CD4-positive, alpha-beta T cell treated with Interleukin-21 for 1 hour (primary cell): ENCODE results near the gene GOLT1B.
"Not testable (repeated sequence)": the region's sequence is repeated elsewhere in the genome, so short reads cannot be mapped to it uniquely, and the experiment has no call there.

Experiments used
- DNase-seq: peaks from one replicate; pipeline ENCODE4 v3.0.0-alpha.2; 2020

Gene GOLT1B, protein sequence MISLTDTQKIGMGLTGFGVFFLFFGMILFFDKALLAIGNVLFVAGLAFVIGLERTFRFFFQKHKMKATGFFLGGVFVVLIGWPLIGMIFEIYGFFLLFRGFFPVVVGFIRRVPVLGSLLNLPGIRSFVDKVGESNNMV

DNA sequence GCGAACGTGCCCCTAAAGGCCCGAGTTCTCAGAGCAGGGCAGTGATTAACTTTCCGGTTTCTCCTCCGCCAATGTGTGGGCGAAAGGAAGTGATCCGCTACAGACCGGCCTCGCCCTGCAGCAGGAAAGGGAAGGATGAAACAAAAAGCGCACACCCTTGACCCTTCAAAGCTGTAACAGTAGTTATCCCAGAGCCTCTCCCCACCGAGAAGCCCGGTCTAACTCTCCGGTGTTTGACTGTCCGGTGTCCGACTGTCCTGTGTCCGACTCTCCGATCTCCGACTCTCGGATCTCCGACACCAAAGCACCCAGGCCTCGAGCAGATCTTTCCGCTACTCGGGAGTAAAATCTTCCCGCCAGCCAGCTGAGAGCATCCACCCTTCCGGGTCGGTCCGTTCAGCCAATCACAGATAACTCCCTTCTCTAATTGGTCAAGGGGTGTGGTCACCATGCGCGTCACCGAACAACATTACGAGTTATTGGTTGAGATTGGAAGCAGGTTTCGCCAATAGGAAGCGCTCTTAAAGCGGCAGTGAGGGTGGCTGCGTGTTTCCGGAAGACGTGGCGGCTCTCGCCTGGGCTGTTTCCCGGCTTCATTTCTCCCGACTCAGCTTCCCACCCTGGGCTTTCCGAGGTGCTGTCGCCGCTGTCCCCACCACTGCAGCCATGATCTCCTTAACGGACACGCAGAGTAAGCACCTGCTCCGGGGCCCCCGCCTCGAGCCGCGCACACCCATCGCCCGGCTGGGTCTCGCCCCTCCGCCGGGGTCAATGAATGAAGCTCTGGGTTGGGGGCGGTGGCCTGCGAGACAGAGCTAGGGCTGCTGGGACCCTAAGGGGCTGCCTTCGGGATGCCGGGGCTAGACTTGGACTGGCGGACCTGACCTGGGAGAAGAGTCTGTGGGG is at the start of gene GOLT1B, which contains the start of gene RECQL:
Gene GOLT1B (plus strand): TSS at position 532 of the 906 bp plus-strand sequence. CDS start 135 bp downstream, at position 667.
Gene RECQL (minus strand): TSS at position 378 of the 906 bp plus-strand sequence. CDS start 2,065 bp downstream, outside the sequence.
- DNase-seq = peak; percentile 96

DNA sequence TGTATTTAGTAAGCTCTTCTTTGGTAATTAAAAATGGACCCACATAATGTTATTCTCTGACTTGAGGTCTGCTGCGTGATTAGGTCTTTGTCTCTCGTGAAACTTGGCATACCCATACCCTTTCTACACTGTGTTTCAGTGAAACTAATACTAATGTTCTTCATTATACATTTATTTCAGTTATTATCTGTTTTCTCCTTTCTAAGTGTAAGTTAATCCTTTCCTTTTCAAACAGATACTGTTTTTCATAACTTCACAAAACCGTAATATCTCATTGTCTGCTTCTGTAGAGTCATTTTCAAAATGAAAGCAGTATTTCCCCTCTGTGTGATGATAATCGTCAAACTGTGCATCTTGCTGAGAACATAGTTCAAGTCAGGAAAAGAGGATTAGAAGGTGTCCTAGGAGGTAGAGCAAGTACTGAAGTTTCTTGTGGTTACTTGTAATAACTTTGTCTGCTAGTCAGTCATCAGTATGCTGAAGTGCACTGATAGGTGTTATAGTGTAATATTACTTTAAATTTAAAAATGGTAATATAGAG is 48.2 kb upstream of the GOLT1B start:
- peak; percentile 45 for DNase-seq

DNA sequence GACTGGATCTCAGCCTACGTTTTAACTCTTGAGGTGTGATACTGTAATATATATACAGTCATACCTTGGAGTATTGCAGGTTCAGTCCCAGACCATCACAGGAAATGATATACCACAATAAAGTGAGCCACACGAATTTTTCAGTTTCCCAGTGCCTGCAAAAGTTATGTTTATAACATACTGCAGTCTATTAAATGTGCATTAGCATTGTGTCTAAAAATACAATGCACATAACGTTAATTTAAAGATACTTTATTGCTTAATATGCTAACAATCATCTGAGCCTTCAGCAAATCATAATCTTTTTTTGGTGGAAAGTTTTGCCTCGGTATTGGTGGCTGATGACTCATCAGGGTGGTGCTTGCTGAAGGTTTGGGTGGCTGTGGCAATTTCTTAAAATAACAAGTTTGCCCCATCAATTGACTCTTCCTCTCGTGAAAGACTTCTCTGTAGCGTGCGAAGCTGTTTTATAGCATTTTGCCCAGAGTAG is 45.3 kb upstream of the GOLT1B start:
- DNase-seq = peak; percentile 70

DNA sequence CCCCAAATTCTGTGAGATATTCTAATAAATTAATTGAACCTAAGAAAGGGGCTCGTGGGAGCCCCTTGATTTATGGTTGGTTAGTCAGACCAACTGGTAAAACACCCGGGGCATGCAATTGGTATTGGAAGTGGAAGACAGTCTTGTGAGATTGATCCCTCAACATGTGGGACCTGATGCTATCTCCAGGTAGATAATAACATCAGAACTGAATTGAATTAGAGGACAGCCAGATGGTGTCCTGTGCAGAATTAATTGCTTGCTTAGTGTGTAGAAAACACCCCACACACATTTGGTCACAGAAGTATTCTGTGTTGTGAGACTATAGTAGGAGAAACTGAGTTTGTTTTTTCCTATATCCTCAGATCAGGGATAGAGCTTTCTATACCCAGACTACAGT is 42.1 kb upstream of the GOLT1B start:
- no peak for DNase-seq

DNA sequence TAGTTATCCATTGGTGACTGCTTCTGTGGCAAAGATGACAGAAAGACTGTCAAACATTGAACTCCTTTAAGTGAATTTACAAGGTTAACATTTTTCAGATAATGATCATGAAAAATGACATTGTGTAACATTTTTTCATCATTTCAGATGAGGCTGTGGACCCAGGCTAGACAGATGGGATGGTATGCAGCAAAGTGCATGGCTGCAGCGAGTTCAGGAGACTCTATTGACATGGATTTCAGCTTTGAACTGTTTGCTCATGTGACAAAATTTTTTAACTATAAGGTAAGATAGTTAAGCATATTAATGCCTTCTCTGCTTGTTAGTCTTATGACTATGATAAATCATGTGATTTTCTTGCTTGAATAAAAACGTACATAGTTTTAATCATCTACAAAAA is 34.3 kb upstream of the GOLT1B start:
- not testable (repeated sequence) for DNase-seq

DNA sequence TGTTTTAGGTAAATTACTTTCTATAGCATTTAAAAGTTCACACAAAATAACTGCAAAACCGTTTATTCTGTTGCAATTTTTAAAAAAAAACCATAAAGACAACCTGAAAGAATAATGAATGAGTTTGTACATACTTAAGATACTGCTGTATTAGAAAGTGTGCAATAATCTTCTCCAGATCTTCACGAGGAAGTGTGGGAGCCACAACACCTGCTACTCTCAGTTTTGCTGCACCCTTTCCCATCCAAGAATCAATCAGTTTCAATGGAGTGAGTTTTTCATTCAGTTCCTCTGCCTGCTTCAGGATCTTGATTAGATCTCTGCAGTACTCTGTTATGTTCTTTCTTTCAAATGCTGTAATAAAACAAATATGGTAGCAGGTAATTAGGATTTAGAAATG is 30.3 kb upstream of the GOLT1B start:
- no peak for DNase-seq

DNA sequence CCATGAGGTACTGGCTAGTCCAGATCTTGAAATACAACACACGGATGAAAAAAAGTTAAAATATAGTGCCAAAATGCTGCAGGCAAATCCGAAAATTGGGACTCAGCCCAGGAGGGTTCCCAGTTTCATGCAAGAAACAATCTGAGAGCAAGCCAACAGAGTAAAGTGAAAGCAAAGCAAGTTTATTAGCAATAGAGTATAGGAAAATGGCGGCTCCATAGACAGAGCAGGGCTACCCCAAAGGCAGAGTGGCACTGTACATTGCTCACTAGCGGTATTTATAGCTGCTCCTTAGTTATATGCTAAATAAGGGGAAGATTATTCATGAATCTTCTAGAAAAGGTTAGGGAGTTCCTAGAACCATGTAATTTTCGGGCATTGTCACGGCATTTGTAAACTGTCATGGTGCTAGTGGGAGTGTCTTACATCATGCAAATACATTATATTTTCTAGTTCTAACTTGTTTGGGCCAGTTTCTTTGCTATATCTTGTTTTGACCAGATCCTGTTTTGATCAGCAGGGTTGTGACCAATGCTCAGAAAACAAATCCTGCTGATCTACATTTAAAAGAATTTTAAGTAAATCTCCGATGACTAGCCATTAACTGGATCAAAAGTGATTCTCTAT is 29.3 kb upstream of the GOLT1B start:
- DNase-seq = no peak

DNA sequence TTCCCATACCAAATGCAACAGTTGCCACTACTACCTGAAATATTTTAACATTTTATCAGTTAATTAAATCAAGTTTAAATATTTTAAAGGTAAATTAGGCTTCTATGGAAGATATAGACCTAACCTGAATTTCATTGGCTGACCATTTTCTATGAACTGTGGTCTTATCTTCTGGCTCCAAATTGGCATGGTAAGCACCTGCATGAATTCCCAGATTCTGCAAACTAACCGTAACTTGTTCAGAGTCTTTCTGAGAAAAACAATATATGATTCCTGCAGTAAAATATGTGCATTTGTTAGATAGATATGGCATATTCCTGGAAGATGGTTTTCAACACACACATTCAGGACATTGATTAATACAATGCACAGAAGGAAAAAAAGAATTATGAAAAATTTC is 26.0 kb upstream of the GOLT1B start:
- DNase-seq = no peak

DNA sequence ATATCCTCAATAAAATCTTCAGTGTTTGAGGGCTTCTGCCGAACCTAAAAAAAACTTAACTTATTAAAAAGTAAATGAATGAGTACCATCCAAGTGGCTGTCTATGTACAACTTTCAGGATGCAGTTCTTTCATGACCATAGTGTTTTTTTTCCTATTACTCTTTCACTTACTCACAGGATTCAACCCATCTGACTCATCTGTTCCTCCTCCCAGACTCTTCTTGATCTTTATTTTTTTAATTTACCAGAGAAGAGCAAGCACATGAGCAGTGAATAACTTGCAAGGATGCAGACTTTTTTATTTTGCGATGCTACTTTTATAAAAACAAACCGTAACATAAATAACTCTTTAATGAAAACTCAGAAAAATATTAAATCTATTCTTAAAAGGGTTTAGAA is 24.6 kb upstream of the GOLT1B start:
- DNase-seq = no peak

DNA sequence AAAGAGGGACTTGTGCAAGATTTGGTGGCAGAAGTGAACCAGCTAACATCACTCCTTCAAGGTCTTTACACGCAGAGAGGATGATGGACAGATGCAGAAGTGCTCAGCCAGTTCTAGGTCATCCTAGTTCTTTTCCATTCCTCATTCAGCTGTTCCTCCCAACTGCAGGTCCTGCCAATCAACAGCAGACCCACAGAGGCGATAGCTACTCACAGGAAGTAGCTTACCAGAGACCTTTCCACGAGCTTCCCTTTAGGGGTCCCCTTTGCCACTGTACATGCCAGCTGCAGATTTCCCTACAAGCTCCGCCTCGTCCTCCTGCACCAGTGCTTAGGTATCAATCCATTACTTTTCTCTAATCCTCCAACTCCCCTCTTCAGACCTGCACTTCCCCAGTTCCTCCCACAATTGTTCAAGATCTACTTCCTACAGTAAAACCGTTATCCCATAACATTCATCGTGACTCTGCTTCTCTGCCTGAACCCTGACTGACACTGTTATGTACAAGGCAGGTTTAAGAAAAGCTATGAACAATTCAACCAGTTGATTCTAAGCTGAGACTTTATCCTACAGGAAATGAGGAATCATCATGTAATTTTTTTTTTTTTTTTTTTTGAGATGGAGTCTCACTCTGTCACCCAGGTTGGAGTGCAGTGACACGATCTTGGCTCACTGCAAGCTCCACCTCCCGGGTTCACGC is 22.7 kb upstream of the GOLT1B start:
- no peak for DNase-seq

DNA sequence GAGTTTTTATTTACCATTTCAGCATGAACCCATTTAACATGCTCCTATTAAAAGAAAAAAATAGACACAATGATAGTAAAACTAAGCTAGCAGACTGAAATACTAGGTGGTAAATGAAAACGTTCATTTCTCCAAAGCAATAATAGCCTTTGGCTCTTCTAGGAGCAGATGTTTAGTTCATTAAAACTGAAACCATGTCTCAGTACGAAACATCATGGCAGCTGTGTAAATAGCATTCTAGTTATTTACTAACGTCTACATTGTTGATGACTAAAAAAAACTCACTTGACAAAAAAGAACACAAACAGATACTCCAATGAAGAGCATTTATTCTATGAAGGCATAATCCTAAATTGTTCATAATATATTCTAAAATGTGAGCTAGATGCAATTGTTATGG is 18.1 kb upstream of the GOLT1B start:
- no peak for DNase-seq

DNA sequence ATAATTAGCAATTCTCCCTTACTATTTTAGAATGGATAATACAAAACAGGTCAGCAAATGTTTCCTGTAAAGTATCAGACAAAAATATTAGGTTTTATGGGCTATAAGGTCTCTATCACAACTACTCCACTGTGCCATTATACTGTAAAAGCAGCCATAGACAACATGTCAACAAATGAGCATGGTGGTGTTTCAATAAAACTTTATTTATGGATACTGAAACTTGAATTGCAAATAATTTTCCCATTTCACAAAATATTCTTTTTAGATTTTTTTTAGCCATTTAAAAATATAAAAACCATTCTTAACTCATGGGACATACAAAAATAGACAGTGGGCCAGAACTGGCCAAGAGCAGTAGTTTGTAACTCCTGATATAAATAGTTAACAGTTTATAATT is 15.6 kb upstream of the GOLT1B start:
- DNase-seq = no peak

DNA sequence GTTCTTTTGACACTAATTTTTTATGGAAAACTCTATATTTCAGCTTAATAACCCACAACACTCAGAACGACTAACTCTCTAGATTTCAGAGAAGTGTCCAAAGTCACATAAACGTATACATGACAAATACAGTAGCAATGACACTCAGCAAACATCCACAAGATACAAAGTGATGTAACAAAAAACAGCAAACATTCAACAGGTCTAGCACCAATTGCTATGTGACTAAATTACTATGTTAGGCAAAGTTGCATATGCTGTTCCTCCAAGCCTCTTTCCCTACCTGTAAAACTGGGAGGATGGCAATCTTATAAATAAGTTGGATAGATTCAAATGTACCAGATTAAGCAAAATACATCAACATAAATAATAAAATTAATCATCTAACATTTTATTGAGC is 1.8 kb upstream of the GOLT1B start:
- DNase-seq = no peak

DNA sequence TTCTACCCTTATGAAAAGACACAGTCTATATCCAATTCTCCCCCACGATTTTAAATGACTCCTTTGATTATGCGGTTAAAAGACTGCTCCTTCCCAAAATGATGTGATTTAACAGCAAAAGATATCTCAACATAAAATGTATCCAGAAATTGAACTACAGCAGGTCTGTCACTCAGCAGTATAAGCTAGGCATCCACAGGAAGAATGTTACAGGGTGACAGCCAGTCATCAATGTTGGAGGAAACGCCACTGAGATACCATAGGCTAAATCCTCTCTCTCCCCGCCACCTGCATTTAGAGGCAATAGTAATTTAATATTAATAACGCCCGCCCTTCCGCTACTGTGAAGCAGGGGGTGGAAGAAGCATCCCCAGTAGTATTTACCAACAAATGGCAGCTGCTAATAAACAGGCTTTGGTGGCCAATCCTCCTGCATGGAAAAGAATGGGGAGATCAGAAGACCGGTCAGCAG is 767 bp upstream of the GOLT1B start:
- DNase-seq = no peak

DNA sequence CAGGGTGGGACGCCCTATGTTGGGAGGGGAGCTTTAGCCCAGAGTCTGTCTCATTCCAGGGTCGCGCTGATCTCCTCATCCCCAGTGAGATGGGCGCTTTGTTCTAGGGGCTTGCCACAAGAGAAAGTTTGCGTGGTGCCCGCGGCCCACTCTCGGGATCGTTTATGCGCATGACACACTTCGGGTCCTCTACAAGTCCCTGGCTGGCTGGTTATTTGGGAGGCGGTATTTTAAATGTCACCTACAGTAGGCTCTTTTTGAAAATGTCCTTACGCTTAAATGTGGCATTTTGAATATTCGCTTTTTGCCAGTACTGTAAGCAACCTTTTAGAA is 541 bp downstream of the GOLT1B start:
- peak; percentile 40 for DNase-seq

DNA sequence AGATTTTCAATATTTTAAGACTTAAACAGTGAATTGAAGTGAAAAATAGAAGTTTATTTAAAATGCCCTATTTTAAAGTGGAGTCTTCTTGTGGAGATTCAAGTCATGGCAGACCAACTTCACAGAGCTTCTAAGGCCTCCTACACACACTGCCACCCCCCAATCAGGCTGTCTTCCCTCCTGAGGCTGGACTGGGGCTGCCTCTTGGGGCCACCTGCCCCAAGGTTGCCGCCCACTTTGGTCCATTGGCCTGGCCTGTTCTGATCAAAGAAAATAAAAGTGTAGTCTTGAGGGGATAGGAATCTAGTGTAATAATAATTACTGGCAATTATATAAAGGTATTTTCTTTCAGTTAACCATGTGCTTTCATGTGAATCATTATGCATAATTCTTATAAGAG is 1.3 kb downstream of the GOLT1B start:
- no peak for DNase-seq

DNA sequence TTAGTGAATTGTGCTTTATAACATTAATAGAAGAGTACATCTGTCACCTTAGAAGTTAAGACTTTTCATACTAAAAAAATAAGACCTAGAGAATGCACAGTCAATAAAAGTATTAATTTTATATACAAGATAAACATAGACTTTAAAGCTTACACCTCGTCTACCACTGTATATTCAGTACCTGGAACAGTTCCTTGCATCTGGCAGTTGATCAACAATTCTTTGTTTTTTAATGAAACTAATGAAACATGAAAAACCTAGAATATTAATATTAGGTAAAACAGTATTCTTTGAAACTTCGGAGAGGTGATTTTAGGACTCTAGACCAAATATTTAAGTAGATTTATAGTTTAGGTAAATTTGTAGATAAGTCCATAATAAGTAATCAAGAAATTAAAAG is 4.3 kb downstream of the GOLT1B start:
- no peak for DNase-seq

DNA sequence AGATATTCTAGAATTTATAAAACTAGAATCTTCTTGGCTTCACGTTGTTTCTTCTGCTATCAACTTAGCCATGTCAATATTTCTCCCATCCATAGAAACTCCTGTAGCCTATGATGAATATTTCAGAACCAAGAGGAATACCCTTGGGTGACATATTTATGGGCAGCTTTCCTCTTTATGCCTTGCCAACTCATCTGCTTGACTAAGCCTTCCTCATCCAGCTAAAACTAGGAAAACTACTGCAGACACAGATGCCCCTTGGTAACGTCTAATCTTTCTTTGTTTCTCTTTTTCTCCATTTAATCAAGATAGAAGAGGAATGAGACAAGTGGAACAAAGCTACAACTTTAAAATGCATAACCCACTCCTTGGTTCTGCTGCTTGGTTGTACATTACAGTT is 6.3 kb downstream of the GOLT1B start:
- DNase-seq = no peak

DNA sequence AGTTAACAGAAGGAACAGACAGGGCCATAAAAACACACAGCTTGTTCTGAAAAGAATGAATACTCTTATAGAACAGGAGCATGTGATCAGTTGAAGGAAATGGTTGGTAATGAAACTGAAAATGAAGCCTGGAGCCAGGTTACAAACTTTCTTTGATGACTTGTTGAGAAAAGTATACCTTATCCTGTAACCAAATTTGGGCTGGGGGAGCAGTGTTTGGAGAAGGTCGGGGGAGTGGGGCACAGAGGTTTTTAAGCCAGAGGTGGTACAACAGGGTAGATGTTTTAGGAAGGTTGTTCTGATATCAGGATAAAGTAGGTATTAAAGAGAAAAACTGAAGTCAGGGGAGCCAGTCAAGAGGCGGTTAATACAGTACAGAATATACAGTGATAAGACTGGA is 8.2 kb downstream of the GOLT1B start:
- peak; percentile 45 for DNase-seq

DNA sequence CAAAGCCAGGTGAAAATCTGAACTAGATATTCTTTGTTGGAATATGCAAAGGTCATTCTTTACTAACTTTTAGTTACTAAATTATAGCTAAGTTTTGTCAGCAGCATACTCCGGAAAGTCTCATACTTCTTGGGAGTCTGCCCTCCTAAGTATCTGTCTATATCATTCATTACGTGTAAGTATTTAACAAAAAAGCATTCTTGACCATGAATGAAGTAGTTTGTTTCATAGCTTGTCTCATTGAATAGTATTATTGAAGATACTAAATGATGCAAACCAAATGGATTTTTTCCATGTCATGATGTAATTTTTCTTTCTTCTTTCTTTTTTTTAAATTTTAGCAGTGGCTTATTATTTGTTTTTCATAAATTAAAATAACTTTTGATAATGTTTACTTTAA is 14.7 kb downstream of the GOLT1B start:
- DNase-seq = no peak

DNA sequence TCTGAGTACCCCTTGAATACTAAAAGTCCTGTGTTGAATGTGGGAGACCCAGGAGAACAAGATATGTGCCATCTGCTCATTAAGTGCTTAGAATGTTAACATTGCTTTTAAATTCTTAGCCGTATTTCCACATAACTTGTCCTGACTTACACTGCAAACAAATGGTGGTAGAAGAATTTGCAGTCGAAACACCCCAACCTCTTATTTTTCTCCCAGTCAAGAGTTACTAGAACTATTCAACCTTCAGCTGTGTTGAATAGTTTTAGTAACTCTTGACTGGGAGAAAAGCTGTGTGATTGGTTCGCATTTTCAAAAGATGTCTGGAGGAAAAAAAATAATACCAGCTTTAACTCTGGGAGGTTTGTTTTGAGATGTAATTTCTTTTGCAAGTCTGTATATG is 16.9 kb downstream of the GOLT1B start:
- no peak for DNase-seq

DNA sequence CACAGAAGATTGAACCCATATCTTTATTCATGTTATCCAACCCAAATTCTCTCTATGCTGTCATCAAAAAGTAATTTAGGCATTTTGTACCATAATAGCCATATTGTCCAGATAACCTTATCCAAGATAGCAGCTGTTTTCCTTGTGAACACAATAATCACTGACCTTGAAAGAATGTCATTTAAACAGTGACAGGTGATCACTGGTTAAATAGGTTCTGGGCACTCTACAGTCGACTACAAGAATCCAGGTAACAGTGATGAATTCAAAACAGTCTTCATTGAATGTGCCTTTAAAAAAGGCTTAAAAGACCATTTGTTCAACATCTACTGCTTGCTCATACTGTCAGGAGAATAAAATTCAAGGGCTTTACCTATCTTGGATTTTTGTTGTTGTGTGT is 20.0 kb downstream of the GOLT1B start:
- no peak for DNase-seq

DNA sequence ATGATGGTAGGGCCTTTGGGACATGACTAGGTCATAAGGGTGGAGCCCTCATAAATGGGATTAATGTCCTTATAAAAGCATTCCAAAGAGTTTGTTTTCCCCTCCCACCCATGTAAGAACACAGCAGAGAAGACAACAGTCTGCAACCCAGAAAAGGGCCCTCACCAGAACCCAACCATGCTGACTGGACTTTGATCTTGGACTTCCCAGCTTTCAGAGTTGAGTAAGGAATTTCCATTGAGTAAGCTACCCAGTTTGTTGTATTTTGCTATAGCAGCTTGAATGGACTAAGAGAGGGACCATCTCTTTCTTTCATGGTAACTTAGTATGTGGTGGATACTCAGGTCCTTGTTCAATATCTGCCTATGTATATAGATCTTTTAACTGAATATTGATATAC is 21.6 kb downstream of the GOLT1B start:
- no peak for DNase-seq
